Coronary artery (tissue), 2 donors: ENCODE data around the gene WBP1L.
"Not testable (repeated sequence)": the region's sequence is repeated elsewhere in the genome, so short reads cannot be mapped to it uniquely, and the experiment has no call there.

Source experiments
- DNase-seq: peaks from one replicate; pipeline ENCODE4 v3.0.0-alpha.2; 2017; ENCODE audit warnings: low spot score
- H3K27ac ChIP-seq, 2 donors: fragments of 200-600 bp; sonication (generic); one replicate each; pipeline ENCODE4 v1.5.1; 2016 to 2019
- H3K4me3 ChIP-seq: fragments of 200-600 bp; sonication (generic); 2 replicates; pipeline ENCODE4 v1.5.1; 2016; ENCODE audit warnings: mild to moderate bottlenecking, moderate library complexity
- TF ChIP-seq, protein P1 (sequence below): fragments of 200-600 bp; sonication (generic); IDR thresholded peaks from one replicate; pipeline ENCODE4 v1.5.1; 2019; ENCODE audit warnings: antibody characterized with exemption

Gene WBP1L

DNA sequence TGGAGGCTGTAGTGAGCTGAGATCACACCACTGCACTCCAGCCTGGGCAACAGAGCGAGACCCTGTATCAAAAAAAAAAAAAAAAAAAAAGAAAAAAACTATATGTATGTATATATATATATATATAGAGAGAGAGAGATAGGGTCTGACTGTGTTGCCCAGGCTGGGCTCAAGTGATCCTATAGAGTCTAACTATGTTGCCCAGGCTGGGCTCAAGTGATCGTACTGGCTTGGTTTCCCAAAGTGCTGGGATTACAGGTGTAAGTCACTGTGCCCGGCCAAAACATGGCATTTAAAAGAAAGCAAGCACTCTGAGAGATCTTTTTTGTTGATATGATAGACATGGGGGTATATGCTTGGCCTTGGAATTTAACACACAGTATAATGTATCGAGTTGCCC, 73.4 kb downstream of the WBP1L start:
- H3K27ac ChIP-seq = peak overlapping the region; percentile 95 to 97

DNA sequence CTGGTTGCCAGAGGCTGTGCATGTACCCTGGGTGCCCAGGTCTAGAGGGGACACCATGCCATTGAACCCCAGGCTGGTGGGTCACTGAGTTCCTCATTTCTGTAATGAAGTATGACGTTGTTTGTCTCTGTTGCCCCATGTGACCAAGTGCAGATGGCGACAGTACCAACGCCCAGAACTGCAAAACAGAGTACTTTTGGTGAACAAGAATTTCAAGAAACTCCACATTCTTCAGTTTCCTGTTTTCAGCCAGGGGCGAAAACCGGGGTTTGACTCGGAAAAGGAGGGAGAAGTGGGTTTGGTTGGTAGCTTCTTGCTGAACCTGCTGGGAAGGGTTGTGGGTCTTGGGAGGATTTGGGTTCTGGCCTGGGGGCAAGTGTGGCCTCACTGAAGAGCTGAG, 75.3 kb downstream of the WBP1L start:
- TF ChIP-seq, protein P1, sequence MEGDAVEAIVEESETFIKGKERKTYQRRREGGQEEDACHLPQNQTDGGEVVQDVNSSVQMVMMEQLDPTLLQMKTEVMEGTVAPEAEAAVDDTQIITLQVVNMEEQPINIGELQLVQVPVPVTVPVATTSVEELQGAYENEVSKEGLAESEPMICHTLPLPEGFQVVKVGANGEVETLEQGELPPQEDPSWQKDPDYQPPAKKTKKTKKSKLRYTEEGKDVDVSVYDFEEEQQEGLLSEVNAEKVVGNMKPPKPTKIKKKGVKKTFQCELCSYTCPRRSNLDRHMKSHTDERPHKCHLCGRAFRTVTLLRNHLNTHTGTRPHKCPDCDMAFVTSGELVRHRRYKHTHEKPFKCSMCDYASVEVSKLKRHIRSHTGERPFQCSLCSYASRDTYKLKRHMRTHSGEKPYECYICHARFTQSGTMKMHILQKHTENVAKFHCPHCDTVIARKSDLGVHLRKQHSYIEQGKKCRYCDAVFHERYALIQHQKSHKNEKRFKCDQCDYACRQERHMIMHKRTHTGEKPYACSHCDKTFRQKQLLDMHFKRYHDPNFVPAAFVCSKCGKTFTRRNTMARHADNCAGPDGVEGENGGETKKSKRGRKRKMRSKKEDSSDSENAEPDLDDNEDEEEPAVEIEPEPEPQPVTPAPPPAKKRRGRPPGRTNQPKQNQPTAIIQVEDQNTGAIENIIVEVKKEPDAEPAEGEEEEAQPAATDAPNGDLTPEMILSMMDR = no peak
- Histone ChIP-seq H3K4me3 (no peak overlapping the region), H3K27ac (peak overlapping the region; percentile 85 to 97)
- DNase-seq = no peak

More for the DNA sequence above, 73.4 kb downstream of the WBP1L start:
- TF ChIP-seq, protein P1 = no peak
- no peak for DNase-seq
- no peak overlapping the region for H3K4me3 ChIP-seq

DNA sequence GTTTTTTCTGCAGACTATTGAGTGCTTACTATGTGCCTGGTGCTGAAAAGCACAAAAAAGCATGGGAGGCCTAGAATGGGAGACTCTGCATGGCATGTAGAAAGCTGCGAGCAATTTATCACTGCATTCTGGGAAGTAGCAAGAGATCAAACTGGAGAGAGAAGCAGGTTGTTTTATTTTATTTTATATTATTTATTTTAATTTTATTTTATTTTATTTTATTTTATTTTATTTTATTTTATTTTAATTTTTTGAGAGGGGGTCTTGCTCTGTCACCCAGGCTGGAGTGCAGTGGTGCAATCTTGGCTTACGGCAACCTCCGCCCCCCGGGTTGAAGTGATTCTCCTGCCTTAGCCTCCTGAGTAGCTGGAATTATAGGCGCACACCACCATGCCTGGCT, 76.3 kb downstream of the WBP1L start:
- H3K4me3 ChIP-seq, DNase-seq: not testable (repeated sequence)
- peak overlapping the region in 1 of 2 donors; percentile 85 for H3K27ac ChIP-seq

DNA sequence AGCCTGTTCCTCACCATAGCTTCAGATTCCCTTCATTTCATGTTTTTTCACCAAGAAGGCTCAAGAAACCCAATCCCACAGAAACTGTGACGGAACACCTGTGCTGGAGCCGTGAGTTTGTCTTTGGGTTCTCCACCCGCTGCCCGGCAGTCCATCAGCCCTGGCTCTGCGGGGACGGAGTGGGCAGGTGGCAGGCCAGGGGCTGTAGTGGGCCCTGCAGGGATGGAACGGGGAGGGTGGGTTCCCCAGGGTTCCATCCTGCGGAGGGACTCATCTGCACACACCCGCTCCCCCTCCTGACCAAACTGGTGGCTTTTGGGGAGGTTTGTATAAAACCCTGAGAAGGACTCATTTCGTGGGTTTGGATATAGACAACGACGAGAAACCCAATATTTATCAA, 78.5 kb downstream of the WBP1L start:
- TF ChIP-seq, protein P1 = no peak
- no peak overlapping the region for H3K27ac ChIP-seq
- H3K4me3 ChIP-seq = no peak overlapping the region
- no peak for DNase-seq

DNA sequence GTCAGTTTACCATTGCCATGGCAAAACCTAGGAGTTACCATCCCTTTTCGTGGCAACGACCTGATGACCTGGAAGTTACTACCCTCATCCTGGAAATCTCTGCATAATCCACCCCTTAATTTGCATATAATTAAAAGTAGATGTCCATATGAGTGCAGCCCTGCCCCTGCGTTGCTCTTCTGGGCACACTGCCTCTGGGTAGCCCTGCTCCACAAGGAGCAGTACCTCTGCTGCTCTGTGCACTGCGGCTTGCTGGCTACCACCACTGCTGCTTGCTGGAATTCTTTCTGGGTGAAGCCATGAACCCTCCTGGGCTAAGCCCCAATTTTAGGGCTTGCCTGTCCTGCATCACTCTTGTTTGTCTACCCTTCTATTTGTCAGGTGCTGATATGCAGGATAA, 80.9 kb downstream of the WBP1L start:
- H3K27ac ChIP-seq = no peak overlapping the region
- TF ChIP-seq, protein P1 = no peak
- DNase-seq = no peak
- H3K4me3 ChIP-seq = no peak overlapping the region

DNA sequence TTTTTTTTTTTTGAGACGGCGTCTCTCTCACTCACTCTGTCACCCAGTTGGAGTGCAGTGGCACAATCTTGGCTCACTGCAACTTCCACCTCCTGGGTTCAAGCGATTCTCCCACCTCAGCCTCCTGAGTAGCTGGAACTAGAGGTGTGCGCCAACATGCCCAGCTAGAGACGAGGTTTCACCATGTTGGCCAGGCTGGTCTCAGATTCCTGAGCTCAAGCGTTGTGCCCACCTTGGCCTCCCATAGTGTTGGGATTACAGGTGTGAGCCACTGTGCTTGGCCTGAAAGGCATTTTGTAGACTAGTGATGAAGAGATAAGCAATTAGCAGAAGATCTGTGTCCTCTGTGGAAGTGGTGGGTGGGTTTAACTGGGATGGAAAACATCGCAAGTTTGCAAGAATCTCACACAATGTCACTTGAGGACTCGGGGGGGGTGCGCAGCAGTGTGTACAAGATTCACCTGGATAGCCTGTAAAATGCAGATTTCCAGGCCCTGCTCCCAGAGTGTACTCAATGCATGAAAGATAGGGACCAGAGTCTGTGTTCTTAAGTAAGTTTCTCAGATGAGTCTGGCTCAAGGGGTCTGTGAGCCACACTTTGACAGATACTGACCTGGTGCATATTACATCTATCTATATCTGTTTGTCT, 82.5 kb downstream of the WBP1L start:
- Histone ChIP-seq H3K27ac (no peak overlapping the region), H3K4me3 (no peak overlapping the region)
- TF ChIP-seq, protein P1 = no peak
- DNase-seq = no peak

DNA sequence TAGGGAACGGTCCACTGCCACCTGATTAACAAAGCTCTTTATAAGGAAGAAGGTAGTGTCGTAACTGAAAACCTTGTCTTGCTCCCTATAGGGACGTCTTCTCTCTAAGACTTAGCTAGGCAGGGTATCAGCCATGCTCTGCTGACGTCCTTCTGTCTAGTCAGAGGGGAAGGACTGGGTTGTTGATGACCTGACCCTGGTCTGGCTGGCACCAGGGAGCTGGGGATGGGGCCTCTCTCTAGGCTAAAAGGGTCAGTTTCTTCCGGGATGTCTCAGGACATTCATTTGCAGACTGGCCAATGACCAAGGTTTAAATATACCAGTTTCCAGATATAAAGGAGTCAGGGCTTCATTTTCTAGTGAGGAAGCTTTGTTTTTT, 83.8 kb downstream of the WBP1L start:
- H3K27ac ChIP-seq = no peak overlapping the region
- TF ChIP-seq, protein P1 = no peak
- DNase-seq = no peak
- H3K4me3 ChIP-seq = no peak overlapping the region
